GM18508 (cell line): ENCODE data around the gene GORASP2.

Source experiments
- ATAC-seq: cut with Tn5 transposase; IDR thresholded peaks from one replicate; pipeline ENCODE4 v1.9.1; 2021; ENCODE audit warnings: moderate number of reproducible peaks; ENCODE audit not compliant: insufficient read depth, unreplicated experiment

The GORASP2 gene

DNA sequence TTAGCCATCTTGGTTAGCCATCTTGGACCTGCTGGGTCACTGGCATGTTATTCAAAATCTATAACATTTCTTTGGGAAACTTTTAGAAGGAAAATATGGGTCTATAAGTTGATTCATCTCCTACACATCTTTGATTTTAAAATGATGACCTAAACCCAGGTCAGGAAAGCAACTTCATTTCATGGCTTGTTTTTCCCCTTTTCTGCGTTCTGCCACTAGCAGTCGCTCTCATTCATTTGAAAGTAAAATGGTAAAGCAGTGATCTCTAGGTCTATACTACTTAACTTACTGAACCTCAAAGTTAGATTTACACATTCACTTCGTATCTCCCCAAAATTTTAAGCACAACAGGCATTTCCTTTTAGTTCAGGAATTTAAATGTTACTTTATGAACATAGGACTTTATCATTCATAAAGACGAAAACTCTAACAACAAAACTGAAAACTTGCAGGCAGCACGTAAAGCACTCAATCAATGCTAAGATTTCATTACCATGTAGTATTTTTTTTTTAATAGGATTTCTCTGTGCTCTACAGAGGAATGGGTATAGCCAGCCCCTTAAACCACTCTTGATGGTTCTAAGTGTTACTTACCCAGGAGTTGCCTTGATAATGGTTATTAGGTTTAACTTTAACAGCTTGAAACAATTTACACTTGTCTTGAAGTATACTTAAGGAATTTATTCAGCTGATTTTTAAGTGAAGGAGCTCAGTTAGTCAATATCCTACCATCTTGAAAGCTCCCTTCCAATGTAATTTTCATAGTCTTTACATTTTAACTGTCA, 62.5 kb downstream of the GORASP2 start:
- ATAC-seq = no peak

DNA sequence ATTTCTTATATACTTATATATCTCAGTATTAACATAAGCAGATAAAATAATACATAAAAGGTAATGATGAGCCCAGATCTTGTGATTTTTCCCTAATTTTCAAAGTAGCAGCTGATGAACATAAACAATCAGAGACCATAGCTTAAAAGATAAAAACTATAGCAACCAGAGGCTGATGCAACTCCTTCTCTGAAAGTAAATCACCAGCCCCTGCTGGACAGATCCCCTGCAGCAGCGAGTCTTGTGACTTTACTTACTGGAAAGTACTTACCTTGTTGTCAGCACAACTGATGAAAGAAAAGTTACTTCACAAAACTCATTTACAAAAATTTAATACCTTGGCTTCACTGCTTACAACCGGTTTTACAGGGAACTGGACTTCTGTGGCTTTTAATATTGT, 67.3 kb downstream of the GORASP2 start:
- ATAC-seq = no peak

DNA sequence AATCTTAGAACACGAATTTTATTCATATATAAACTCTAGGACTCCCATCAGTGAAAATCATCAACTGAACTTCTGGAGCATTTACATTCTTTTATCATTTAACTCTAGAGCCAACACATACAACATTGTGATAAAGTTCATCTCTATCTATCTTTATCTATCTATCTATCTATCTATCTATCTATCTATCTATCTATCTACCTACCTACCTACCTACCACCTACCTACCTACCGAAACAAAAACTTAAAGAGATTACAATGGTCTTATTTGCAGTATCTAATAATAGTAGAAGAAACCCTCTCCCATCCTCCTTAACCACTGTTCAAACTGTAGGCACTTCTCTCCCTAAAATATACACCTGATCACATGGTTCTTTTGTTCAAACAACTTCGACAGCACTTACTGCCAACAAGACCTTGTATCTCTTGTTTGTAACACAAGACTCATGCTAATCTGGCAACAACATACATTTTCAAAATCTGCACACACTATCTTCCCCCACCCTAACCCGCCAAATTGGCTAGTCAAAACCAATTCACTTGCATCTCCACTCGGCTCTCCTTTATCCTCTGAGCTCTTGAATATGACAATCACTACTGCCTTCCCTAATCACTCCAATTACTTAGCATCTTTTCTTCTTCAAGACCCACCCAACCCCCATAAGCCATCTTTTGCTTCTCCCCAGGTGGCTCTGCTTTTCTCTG, 69.0 kb downstream of the GORASP2 start:
- no peak for ATAC-seq

DNA sequence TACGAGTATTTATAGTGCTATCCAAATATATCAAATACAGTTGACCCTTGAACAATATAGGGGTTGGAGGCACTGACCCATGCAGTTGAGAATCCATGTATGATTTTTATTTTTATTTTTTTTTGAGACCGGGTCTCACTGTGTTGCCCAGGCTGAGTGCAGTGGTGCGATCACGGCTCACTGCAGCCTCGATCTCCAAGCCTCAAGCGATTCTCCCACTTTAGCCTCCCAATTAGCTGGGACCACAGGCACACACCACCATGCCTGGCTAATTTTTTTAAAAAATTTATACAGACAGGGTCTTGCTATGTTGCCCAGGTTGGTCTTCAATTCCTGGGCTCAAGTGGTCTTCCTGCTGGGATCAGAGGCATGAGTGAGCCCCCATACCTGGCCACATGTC, 70.6 kb downstream of the GORASP2 start:
- no peak for ATAC-seq

DNA sequence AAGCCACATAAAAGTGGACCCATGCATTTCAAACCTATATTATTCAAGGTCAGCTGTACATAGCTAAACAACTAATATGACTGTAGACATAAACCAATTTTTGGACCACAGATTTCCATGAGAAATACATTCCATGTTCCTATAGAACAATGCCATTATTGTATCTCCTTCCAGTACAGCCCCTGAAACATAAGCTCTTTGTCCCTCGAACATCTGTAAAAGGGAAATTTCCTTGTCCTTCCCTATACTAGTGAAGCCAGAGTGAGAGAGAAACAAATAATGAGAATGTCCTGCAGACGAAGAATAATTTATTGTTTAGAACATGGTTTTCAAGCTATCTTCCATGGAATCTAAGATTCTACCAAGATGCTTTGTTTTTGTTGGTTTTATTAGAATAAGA, 75.3 kb downstream of the GORASP2 start:
- ATAC-seq = no peak

DNA sequence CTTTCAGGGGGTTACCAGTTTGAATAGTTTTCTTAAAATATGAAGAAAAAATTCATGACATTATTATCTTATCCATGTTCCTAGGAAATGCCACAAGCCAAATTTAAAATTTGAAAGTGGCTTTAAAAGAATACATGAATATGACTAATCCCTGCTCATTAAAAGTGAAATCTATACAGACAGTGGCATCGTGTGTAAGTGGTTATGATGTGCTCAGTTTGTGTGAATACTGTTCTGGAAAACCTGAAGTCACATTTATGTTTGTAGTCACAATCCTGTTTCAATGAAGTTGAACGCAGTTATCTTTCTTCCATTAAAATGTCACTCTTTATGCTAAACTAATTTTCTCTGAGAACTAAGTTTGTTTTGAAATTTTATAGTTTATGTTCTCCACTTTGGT, 75.8 kb downstream of the GORASP2 start:
- no peak for ATAC-seq

DNA sequence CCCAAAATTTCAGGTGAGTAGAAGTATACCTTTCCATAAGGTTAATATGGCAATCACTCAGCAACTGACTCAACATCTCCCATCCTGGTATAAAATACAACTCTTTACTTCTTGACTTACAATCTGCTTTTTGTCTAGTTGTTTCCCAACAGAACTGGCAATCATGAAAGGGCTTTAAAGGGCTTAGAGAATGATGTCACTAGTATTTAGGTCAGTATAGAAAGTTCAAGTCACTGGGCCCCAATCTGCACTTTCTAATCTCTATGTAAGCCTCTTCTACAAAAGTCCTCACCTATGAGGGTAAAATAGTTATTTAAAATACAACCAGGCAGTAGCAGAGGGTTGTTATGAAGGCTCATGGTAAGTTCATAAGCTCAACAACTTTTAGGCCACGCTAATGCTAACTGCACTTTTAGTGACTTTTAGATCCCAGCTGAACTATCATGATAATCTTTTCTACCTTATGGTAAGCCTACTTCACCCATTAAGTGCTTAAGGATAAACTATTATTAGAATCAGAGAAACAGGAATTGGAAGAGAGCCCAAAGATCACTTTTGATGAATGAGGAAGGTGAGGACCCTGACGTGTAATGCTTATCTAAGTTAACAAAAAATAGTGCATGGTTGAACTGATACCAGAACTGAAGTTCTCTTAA, 79.6 kb downstream of the GORASP2 start:
- ATAC-seq = no peak

DNA sequence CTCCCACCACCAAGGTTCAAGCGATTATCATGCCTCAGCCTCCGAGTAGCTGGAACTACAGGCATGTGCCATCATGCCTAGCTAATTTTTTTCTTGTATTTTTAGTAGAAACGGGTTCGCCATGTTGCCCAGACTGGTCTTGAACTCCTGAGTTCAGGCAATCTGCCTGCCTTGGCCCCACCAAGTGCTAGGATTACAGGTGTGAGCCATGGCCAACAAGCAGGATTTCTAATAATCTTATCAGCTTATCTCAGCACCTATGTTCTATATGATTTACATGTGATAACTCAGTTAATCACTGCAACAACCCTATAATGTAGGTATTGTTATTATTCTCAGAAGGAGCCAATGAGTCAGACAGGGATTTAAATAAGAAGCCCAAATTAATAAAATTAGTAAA, 80.3 kb downstream of the GORASP2 start:
- no peak for ATAC-seq

DNA sequence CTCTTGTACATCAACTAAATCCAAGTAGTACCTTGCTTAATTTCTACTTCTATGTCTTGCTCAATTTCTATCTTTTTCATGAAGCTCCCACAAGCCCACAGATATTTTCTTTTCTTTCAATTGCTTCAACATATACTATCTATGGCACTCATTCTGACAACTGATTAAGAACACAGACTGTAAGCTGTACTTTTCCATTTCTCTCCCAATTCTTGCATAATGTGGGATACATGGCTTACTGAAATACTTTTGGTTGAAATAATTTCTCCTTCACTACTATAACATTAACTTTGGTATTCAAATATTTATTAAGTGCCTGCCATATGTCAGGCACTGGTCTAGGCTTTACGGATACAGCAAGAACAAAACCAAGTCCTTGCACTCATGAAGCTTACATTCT, 84.8 kb downstream of the GORASP2 start:
- ATAC-seq = no peak

DNA sequence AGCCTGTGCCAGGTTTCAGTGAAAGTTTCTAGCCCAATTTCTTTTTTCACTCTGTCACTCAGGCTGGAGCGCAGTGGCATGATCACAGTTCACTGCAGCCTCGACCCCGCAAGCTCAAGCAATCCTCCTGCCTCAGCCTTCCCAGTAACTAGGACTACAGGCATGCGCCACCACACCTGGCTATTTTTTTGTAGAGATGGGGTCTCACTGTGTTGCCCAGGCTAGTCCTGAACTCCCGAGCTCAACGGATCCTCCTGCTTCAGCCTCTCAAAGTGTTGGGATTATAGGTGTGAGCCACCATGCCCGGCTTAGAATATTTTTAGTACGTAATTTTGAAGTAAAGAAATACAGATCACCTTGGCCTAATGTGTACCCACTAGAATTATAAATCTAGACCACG, 87.1 kb downstream of the GORASP2 start:
- ATAC-seq = no peak
